ENCODE data around the gene AVPR1A.

DNA sequence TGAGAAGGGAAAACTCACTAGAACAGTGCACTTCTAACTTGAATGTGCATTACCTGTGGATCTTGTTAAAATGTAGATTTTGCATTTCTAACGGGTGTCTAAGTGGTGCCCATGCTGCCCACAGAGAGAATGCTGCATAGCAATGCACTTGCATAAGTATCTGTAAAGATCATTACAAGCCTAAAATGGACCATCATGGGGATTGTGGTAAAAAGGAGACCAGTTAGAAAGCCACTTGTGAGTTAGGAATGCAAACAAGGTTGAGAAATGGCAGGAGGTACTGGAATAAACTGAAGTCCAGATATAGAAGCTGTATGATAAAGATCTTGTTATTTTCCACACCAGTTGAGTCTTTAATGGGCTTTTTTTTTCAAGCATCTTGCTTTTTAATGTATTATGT is 18.8 kb downstream of the AVPR1A start:
- TF ChIP-seq EP300 (IDR thresholded peaks at IDR 0.05) (no peak), POLR2A (IDR thresholded peaks at IDR 0.05) (no peak)
